DMS114 treated with DMSO at 0.1 percent for 48 hours (cell line): ENCODE data around the gene CDKN1C.

Source experiments
- DNase-seq: peaks from one replicate; lab custom pipeline; 2025; ENCODE audit not compliant: unreplicated experiment; lab: John Stamatoyannopoulos, UW

The CDKN1C gene

GRCh38 chr11:2870460-2870859 is 15.1 kb downstream of the CDKN1C start:
- no peak for DNase-seq

GRCh38 chr11:2869561-2870427 is 15.8 kb downstream of the CDKN1C start:
- DNase-seq: no peak

GRCh38 chr11:2869134-2869526 is 16.4 kb downstream of the CDKN1C start:
- no peak for DNase-seq

DNA sequence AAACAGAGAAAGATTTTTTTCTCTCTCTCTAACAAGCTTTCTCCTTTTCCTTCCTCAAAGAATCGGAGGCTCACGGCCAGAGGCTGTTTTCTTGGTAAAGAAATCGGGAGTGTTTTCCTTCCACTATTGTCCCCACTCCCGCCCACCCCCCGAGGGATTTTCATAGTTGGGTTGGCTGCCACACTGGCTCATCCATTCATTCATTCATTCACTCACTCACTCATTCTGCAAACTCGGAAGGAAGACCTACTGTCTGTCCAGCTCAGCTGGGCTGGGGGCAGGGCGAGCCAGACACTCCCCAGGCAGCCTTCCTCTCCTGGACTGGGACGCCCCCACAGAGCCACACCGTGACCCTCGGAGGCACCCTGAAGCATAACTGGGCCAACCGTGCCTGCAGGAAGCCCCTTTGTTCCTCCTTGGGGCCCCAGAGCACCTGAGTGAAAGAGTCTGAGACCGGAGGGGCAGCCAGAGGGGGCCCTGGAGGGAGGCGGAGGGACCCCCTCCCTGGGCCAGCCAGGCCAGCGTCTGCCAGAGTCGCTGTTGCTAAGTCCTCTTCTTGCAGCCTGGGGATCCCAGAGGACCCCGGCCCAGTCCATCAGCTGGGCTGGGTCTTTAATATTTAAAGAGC is 17.0 kb downstream of the CDKN1C start:
- no peak for DNase-seq

GRCh38 chr11:2867722-2868505 is 17.7 kb downstream of the CDKN1C start:
- no peak for DNase-seq

GRCh38 chr11:2867142-2867541 is 18.4 kb downstream of the CDKN1C start:
- DNase-seq: no peak

- DNase-seq: no peak
Measured at GRCh38 chr11:2865922-2866577, 19.5 kb downstream of the CDKN1C start.

- no peak for DNase-seq
Measured at GRCh38 chr11:2864901-2865300, 20.7 kb downstream of the CDKN1C start.

- no peak for DNase-seq
Measured at GRCh38 chr11:2863276-2863618, 22.3 kb downstream of the CDKN1C start.

GRCh38 chr11:2862395-2863275 is 22.9 kb downstream of the CDKN1C start:
- no peak for DNase-seq

DNA sequence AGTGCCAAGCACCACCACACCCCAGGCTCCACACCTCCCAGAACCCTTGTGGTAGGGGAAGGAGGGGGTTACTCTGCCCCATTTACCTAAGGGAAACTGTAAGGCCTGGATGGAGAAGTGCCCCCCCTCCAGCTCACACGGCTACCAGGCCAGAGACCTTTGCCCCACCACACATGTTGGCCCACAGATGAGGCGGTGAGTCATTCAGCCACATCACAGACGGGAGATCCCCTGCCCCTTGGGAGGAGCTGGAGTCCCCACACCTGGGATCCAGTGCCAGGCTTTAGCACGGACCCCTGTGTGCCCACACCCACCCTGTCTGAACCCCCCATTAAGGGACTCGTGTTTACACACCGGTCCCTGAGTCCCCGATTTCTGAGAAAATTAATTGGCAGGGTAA is 24.9 kb downstream of the CDKN1C start:
- DNase-seq: no peak

- DNase-seq: no peak
Measured at GRCh38 chr11:2859699-2860037, 25.9 kb downstream of the CDKN1C start.

DNA sequence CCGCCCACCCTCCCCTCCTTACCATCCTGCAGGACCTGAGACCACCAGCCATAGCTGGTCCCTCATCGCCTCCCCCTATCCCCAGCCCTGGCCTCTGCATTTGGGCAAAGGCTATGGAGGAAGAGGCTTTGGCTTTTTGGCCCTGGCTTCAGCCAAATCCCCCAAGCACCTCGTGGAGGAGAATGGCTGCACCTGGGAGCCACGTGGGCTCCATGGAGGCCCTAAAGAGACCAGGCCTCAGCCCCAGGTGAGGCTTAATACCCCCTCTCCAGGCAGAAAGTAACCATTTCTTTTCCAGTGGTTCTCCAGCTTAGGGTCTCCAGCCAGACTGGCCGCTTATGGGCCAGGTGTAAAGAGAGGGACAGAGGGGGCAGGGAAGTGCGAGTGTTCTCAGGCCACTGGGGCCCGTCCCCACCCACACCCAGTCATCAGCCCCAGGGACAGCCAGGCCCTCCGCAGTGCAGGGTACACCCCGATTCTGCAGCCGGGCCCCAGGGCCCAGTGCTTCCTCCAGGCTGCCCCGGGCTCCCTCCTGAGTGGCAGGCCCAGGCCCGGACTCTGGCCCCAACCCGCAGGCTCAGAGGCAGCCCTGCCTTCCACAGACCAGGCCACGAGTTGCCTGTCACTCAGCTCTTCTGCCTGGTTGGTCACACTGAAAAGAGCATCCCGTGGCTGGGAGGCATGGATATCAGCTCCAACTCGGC is 26.4 kb downstream of the CDKN1C start:
- no peak for DNase-seq

DNA sequence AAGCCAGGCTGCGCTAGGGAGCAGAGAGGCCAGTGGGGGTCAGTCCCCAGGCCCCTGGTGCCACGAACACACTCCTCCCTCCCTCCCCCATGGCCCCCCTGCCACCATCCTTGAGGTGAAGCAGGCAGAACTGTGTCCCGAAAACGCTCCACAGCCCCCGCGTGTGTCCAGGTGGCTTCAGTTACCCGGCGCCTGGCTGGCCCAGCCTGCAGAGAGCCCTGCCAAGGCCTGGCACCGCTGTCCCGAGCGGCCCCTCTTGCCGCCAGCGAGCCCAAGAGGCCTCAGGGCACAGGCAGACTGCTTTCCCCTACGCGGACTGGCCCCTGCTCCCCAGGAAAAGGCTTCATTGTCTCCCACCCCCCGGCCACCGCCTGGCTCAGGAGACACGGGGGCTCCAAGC is 27.7 kb downstream of the CDKN1C start:
- no peak for DNase-seq

GRCh38 chr11:2857276-2857675 is 28.3 kb downstream of the CDKN1C start:
- DNase-seq: no peak

DNA sequence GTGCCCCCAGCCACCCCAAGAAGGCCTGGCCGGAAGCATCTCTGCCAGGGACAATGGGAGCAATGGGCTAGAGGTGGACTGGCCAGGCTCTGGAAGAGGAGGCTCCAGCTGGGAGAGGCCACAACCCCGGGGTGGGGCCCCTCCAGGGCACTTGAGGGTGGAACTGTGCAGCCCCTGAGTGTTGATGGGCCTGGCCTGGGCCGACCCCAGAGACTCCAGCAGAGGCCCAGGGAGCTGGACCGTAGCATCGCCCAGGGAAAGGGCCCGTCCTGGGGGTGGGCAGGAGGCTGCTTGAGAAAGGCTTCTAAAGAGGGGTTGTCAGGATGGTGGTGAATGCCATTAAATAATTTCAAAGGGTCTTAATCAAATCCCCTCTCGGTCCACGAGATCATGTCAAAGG is 30.4 kb downstream of the CDKN1C start:
- DNase-seq: no peak

DNA sequence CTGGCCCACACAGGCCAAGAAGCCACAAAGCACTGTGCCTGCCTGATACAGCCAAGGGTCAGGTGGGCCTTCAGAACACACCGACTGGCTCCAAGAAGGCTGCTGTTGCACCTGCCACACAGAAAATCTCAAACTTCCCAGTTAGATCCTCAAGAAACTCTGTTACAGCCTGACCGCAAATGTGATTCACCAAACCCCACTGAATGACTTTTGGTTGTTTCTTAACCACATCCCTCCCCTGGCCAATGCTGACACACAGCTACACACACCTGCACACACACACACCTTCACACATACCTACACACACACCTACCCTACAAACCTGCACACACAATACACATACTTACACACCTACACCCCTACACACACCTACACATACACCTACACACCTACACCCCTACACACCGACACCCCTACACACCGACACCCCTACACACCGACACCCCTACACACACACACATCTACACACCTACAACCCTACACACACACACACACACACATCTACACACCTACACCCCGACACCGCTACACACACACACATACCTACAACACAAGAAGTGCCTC is 31.5 kb downstream of the CDKN1C start:
- no peak for DNase-seq

GRCh38 chr11:2853401-2853800 is 32.2 kb downstream of the CDKN1C start:
- DNase-seq: no peak

GRCh38 chr11:2849994-2850770 is 35.4 kb downstream of the CDKN1C start:
- DNase-seq: no peak
